ENCODE data around the gene ACAP1.
"Not testable (repeated sequence)": the region's sequence is repeated elsewhere in the genome, so short reads cannot be mapped to it uniquely, and the experiment has no call there.

ACAP1 gene

GRCh38 chr17:7329997-7330637 is 6.2 kb upstream of the ACAP1 start:
- peak; percentile 73 for DNase-seq

GRCh38 chr17:7330638-7331015 is 5.7 kb upstream of the ACAP1 start:
- no peak for DNase-seq

DNA sequence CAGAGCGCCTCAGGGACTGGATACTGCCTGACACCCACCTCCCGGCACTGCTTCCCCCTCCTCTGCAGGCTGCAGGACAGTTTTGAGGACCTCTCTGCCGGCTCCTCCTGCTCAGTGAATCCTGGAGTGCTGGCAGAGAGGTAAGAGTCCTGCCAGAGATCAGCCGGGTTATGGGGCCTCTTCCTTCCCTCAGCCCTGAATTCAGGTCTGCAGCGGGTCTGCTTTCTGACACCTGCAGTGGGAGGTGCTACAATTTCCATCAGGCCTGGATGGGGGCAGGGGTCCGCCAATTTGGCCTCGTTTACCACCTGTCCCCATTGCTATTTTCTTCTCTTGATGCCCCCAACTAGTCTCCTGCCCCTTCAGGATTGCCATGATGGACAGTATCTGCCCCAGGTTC is 4.2 kb upstream of the ACAP1 start:
- DNase-seq, result no peak

GRCh38 chr17:7332600-7333069 is 3.7 kb upstream of the ACAP1 start:
- DNase-seq, result not testable (repeated sequence)

- no peak for DNase-seq
These were observed 1.3 kb upstream of the ACAP1 start for GRCh38 chr17:7334938-7335538.

DNA sequence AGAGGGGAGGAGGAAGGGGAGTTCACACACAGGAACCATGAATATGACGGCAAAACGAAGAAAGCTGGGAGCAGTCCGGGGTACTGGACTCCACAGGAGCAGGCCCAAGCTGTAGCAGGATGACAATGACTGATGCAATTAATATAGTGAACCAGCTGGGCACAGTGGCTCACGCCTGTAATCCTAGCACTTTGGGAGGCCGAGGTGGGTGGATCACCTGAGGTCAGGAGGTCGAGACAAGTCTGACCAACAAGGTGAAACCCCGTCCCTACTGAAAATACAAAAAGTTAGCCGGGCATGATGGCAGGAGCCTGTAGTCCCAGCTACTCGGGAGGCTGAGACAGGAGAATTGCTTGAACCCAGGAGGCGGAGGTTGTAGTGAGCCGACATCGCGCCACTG is 564 bp upstream of the ACAP1 start:
- not testable (repeated sequence) for DNase-seq

DNA sequence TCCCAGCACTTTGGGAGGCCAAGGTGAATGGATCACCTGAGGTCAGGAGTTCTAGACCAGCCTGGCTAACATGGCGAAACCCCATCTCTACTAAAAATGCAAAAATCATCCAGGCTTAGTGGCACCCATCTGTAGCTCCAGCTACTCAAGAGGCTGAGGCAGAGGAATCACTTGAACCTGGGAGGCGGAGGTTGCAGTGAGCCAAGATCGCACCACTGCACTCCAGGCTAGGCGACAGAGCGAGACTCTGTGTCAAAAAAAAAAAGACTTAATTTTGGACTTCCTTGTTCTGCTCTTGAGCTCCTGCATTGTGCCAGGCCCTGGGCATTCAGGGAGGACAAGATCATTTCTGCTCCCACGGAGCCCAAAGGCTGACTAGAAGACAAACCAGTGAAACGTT is 1.3 kb downstream of the ACAP1 start:
- not testable (repeated sequence) for DNase-seq

DNA sequence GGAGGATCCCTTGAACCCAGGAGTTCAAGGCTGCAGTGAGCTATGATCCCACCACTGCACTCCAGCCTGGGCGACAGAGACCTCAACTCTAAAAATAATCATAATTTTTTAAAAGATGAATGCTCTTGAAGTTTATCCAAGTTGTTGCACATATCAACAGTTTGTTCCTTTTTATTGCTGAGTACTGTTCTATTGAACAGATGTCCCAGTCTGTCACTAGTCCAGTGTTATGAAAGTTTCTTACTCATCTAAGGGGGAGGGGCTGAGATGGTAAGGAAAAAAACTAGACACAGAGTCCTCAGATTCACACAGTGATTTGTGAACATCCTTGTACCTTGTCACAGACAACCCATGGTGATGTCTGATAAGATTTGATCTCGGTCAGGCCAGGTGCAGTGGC is 3.9 kb downstream of the ACAP1 start:
- DNase-seq, result peak; percentile 48

DNA sequence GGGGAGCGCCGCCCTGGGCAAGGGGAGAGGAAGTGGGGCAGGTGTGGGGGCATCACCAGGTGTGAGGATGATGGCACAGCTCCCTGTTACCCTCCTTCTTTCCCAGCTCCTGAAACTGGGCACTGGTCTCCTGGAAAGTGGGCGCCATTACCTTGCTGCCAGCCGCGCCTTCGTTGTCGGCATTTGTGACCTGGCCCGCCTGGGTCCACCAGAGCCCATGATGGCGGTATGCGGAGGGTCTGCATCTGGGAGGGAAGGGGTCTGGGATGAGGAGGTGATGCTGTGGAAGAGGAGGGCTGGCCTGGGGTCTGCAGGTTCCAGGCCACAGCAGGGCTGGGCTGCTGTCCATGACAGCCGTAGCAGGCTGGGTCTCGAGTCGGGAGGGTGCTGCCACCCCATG is 5.5 kb downstream of the ACAP1 start:
- no peak for DNase-seq

GRCh38 chr17:7343250-7343649 is 6.9 kb downstream of the ACAP1 start:
- DNase-seq, result no peak

- no peak for DNase-seq
These were observed 10.7 kb downstream of the ACAP1 start for GRCh38 chr17:7346761-7347614.

- DNase-seq, result no peak
These were observed 11.5 kb downstream of the ACAP1 start for GRCh38 chr17:7347630-7348477.

- no peak for DNase-seq
These were observed 12.3 kb downstream of the ACAP1 start for GRCh38 chr17:7348478-7349242.

- DNase-seq, result peak; percentile 91
These were observed 15.6 kb downstream of the ACAP1 start, which contains the start of gene KCTD11 for GRCh38 chr17:7351665-7352502. KCTD11 (plus strand) TSS chr17:7352162.

DNA sequence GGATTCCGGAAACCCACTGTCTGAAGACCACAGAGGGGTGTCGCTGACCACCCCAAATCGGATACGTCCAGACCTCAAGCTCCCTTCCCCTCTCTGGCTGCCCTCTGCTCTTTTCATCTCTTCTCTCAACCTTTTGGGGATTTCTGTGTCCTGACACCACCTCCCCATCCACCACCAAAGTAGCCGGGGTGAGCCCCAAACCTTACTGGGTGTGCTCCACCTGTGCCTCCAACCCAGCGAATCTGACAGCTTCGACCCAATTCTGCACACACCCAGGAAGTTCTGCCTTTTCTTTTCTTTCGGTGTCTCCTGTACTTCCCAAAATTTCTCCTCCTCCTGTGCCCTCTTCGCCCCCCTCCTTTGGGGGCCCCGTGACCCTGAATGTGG is 16.2 kb downstream of the ACAP1 start:
- DNase-seq, result no peak

- DNase-seq, result no peak
These were observed 16.7 kb downstream of the ACAP1 start for GRCh38 chr17:7352910-7353635.

- no peak for DNase-seq
These were observed 18.0 kb downstream of the ACAP1 start for GRCh38 chr17:7354262-7354843.

GRCh38 chr17:7355053-7355452 is 18.7 kb downstream of the ACAP1 start, which contains the start of gene TMEM95:
TMEM95 (plus strand) TSS chr17:7355156; CDS start chr17:7355205, 49 bp downstream.
- no peak for DNase-seq

DNA sequence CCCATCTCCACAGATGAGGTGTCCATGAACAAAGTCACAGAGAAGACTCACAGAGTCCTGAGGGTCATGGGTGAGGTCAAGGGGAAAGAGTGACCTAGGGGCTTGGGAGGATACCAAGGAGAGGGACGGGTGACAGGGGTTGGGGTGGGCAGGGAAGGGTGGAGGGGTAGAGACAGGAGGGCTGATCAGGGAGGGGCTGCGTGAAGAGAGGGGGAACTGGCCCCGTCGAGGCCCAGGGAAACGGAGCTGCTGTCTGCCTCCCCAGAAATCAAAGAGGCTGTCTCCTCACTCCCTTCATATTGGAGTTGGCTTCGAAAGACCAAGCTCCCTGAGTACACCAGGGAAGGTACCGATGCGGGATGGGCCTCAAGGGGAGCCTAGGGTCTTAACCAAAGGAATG is 19.2 kb downstream of the ACAP1 start:
- no peak for DNase-seq

GRCh38 chr17:7356072-7356549 is 19.8 kb downstream of the ACAP1 start:
- DNase-seq, result peak; percentile 80
